Measurements from ENCODE around the gene MAPRE2. TPM values are rescaled to one million over a fixed set of nuclear protein-coding genes. Genes with fewer than 3 reads are reported as not detected.

The MAPRE2 gene
- total and polyA plus RNA-seq, 4 donors: 65.3 to 203 (median 129) TPM

- DNase-seq (ENCODE audit: low read depth in 4 of 6, low spot score in 6 of 6): no peak
- Histone ChIP-seq H3K9me3 (ENCODE audit: control insufficient read depth, insufficient read depth, low read length) (no peaks in the 10 kb centered on the region), H3K27me3 (ENCODE audit: control insufficient read depth, insufficient read depth, low read length) (no peaks in the 10 kb centered on the region), H3K36me3 (ENCODE audit: control insufficient read depth, insufficient read depth, low read length) (no peaks in the 10 kb centered on the region), H3K27ac (ENCODE audit: low read depth, low read length) (no peak overlapping the region), H3K4me3 (ENCODE audit: low read depth, low read length) (no peak overlapping the region), H3K4me1 (ENCODE audit: control insufficient read depth, insufficient read depth, low read length) (peaks cover 4% of the 10 kb centered on the region)
- no CpG with 5 or more reads among the region's 2 CpGs for WGBS (ENCODE audit: insufficient coverage)
Observed at GRCh38 chr18:35055726-35056125, 14.5 kb downstream of the MAPRE2 start.

- no peak overlapping the region for H3K4me3 ChIP-seq (ENCODE audit: low read depth, low read length)
- no peak for DNase-seq (ENCODE audit: low read depth in 4 of 6, low spot score in 6 of 6)
- no peaks in the 10 kb centered on the region for H3K27me3 ChIP-seq (ENCODE audit: control insufficient read depth, insufficient read depth, low read length)
- WGBS (ENCODE audit: insufficient coverage): 82% methylated on average over 4 of the region's 5 CpGs
- H3K27ac ChIP-seq (ENCODE audit: low read depth, low read length): no peak overlapping the region
- H3K9me3 ChIP-seq (ENCODE audit: control insufficient read depth, insufficient read depth, low read length): no peaks in the 10 kb centered on the region
- peaks cover 7% of the 10 kb centered on the region for H3K4me1 ChIP-seq (ENCODE audit: control insufficient read depth, insufficient read depth, low read length)
- H3K36me3 ChIP-seq (ENCODE audit: control insufficient read depth, insufficient read depth, low read length): no peaks in the 10 kb centered on the region
Observed at GRCh38 chr18:35059280-35059927, 18.2 kb downstream of the MAPRE2 start.

DNA sequence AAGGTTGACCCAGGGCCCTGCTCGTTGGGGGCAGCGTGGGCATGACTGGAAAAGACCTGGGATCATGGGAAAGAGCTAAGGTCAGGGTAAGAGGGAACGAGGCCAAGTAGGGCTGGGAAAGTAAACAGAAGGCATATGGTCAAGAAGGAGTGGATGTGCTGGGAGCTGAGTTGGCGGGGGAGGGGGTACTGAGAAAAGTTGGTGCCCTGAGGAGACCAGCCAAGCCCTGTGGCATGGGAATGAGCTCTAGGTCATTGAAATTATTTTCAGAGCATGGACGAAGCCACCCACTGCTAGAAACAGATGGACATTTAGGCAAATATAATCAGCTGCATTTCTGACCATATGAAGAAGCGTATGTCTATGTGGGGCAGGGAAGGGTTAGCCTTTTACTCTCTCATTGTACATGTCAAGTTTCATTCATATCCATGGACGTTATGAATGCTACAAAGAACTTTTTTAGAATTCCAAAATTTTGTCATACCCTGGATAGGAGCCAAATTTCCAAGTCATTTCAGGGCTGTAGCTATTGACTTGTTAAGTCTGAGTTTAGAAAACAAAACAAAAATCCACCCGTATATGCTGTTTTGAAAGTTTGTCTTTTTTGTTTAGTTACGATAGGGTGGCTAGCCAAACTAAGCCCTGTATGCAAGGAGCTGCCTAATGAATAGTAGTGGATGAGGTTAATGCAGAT lies 19.1 kb downstream of the MAPRE2 start:
- Histone ChIP-seq H3K36me3 (ENCODE audit: control insufficient read depth, insufficient read depth, low read length) (no peaks in the 10 kb centered on the region), H3K9me3 (ENCODE audit: control insufficient read depth, insufficient read depth, low read length) (no peaks in the 10 kb centered on the region), H3K27ac (ENCODE audit: low read depth, low read length) (no peak overlapping the region), H3K27me3 (ENCODE audit: control insufficient read depth, insufficient read depth, low read length) (no peaks in the 10 kb centered on the region), H3K4me3 (ENCODE audit: low read depth, low read length) (no peak overlapping the region), H3K4me1 (ENCODE audit: control insufficient read depth, insufficient read depth, low read length) (peaks cover 7% of the 10 kb centered on the region)
- DNase-seq (ENCODE audit: low read depth in 4 of 6, low spot score in 6 of 6): peak in 1 of 6 donors; percentile 22
- WGBS (ENCODE audit: insufficient coverage): 67% methylated on average over 4 of the region's 9 CpGs

- Histone ChIP-seq H3K27me3 (ENCODE audit: control insufficient read depth, insufficient read depth, low read length) (no peaks in the 10 kb centered on the region), H3K4me1 (ENCODE audit: control insufficient read depth, insufficient read depth, low read length) (peaks cover 7% of the 10 kb centered on the region), H3K4me3 (ENCODE audit: low read depth, low read length) (no peak overlapping the region), H3K36me3 (ENCODE audit: control insufficient read depth, insufficient read depth, low read length) (no peaks in the 10 kb centered on the region), H3K27ac (ENCODE audit: low read depth, low read length) (no peak overlapping the region), H3K9me3 (ENCODE audit: control insufficient read depth, insufficient read depth, low read length) (no peaks in the 10 kb centered on the region)
- WGBS (ENCODE audit: insufficient coverage): 45% methylated on average over 6 of the region's 7 CpGs
- DNase-seq (ENCODE audit: low read depth in 4 of 6, low spot score in 6 of 6): no peak
Observed at GRCh38 chr18:35061336-35061735, 20.1 kb downstream of the MAPRE2 start.

DNA sequence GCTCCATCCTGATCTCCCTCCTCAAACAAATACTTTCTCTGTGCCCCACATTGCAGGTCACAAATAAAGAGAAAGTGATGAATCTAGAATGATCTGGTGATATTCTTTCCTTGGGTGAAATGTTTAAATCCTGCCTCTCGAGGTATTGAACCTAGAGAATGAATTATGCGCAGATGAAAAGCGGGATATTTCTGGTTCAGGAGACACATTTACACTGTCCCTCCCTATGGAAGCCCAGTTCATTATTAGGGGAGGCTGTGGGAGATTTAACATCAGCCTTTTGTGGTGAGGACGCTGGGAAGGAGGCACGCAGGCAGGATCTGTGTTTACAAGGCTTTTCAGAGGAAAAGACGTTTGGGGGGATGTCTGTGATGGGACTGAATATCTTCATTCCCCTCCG lies 20.6 kb downstream of the MAPRE2 start:
- no CpG with 5 or more reads among the region's 7 CpGs for WGBS (ENCODE audit: insufficient coverage)
- Histone ChIP-seq H3K4me3 (ENCODE audit: low read depth, low read length) (no peak overlapping the region), H3K9me3 (ENCODE audit: control insufficient read depth, insufficient read depth, low read length) (no peaks in the 10 kb centered on the region), H3K27me3 (ENCODE audit: control insufficient read depth, insufficient read depth, low read length) (no peaks in the 10 kb centered on the region), H3K27ac (ENCODE audit: low read depth, low read length) (no peak overlapping the region), H3K4me1 (ENCODE audit: control insufficient read depth, insufficient read depth, low read length) (peaks cover 7% of the 10 kb centered on the region), H3K36me3 (ENCODE audit: control insufficient read depth, insufficient read depth, low read length) (no peaks in the 10 kb centered on the region)
- DNase-seq (ENCODE audit: low read depth in 4 of 6, low spot score in 6 of 6): no peak

- Histone ChIP-seq H3K27ac (ENCODE audit: low read depth, low read length) (no peak overlapping the region), H3K4me1 (ENCODE audit: control insufficient read depth, insufficient read depth, low read length) (peaks cover 7% of the 10 kb centered on the region), H3K4me3 (ENCODE audit: low read depth, low read length) (no peak overlapping the region), H3K27me3 (ENCODE audit: control insufficient read depth, insufficient read depth, low read length) (no peaks in the 10 kb centered on the region), H3K9me3 (ENCODE audit: control insufficient read depth, insufficient read depth, low read length) (no peaks in the 10 kb centered on the region), H3K36me3 (ENCODE audit: control insufficient read depth, insufficient read depth, low read length) (no peaks in the 10 kb centered on the region)
- no peak for DNase-seq (ENCODE audit: low read depth in 4 of 6, low spot score in 6 of 6)
- 70% methylated on average over 2 of the region's 5 CpGs for WGBS (ENCODE audit: insufficient coverage)
Observed at GRCh38 chr18:35062408-35062807, 21.2 kb downstream of the MAPRE2 start.

GRCh38 chr18:35063875-35064690 lies 22.9 kb downstream of the MAPRE2 start:
- no peaks in the 10 kb centered on the region for H3K27me3 ChIP-seq (ENCODE audit: control insufficient read depth, insufficient read depth, low read length)
- DNase-seq (ENCODE audit: low read depth in 4 of 6, low spot score in 6 of 6): no peak
- H3K9me3 ChIP-seq (ENCODE audit: control insufficient read depth, insufficient read depth, low read length): no peaks in the 10 kb centered on the region
- no peak overlapping the region for H3K4me3 ChIP-seq (ENCODE audit: low read depth, low read length)
- peaks cover 7% of the 10 kb centered on the region for H3K4me1 ChIP-seq (ENCODE audit: control insufficient read depth, insufficient read depth, low read length)
- no CpG with 5 or more reads among the region's 4 CpGs for WGBS (ENCODE audit: insufficient coverage)
- no peaks in the 10 kb centered on the region for H3K36me3 ChIP-seq (ENCODE audit: control insufficient read depth, insufficient read depth, low read length)
- H3K27ac ChIP-seq (ENCODE audit: low read depth, low read length): no peak overlapping the region

- Histone ChIP-seq H3K4me1 (ENCODE audit: control insufficient read depth, insufficient read depth, low read length) (no peaks in the 10 kb centered on the region), H3K36me3 (ENCODE audit: control insufficient read depth, insufficient read depth, low read length) (peaks cover 5% of the 10 kb centered on the region), H3K27me3 (ENCODE audit: control insufficient read depth, insufficient read depth, low read length) (no peaks in the 10 kb centered on the region), H3K4me3 (ENCODE audit: low read depth, low read length) (no peak overlapping the region), H3K9me3 (ENCODE audit: control insufficient read depth, insufficient read depth, low read length) (no peaks in the 10 kb centered on the region), H3K27ac (ENCODE audit: low read depth, low read length) (no peak overlapping the region)
- WGBS (ENCODE audit: insufficient coverage): 83% methylated on average over 1 of the region's 4 CpGs
- DNase-seq (ENCODE audit: low read depth in 4 of 6, low spot score in 6 of 6): no peak
Observed at GRCh38 chr18:35067454-35067853, 26.2 kb downstream of the MAPRE2 start.

DNA sequence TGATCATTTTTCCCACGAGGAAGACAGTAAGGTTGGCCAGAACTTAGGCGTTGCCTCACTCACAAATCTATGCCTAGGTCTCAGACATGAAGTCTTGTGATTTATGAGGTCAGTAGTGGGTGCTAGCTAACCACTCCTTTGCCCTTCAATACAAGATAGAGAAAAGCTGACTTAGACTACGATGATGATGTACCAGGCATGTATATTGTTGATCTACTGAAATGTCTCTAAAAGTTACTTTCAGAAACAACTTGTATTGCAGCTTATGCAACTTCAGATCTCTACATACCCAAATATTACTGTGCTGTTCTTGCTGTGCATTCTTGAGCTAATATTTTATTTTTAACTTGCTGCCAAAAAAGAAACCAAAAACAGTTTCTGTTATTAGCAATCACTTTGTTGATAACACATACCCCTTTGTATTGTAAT lies 30.6 kb downstream of the MAPRE2 start:
- Histone ChIP-seq H3K9me3 (ENCODE audit: control insufficient read depth, insufficient read depth, low read length) (no peaks in the 10 kb centered on the region), H3K27ac (ENCODE audit: low read depth, low read length) (no peak overlapping the region), H3K4me3 (ENCODE audit: low read depth, low read length) (no peak overlapping the region), H3K36me3 (ENCODE audit: control insufficient read depth, insufficient read depth, low read length) (peaks cover 5% of the 10 kb centered on the region), H3K27me3 (ENCODE audit: control insufficient read depth, insufficient read depth, low read length) (no peaks in the 10 kb centered on the region), H3K4me1 (ENCODE audit: control insufficient read depth, insufficient read depth, low read length) (no peaks in the 10 kb centered on the region)
- WGBS (ENCODE audit: insufficient coverage): no CpG with 5 or more reads among the region's 3 CpGs
- no peak for DNase-seq (ENCODE audit: low read depth in 4 of 6, low spot score in 6 of 6)

Data from spinal cord (tissue), 10 donors.